Smooth muscle cell of the coronary artery (primary cell): ENCODE results near the gene NLE1. TPM values are rescaled to one million over a fixed set of nuclear protein-coding genes. Genes with fewer than 3 reads are reported as not detected.

Experiments
- total RNA-seq: library from RNA; depleted of rRNA; stranded (reverse); fragments of >200 nt; gene quantifications from 2 replicates; pipeline ENCODE4 v1.2.3, GENCODE V29; 2014; ENCODE audit warnings: low replicate concordance

Gene NLE1
- total RNA-seq: 16.4 and 19.3 TPM in 2 replicates

DNA sequence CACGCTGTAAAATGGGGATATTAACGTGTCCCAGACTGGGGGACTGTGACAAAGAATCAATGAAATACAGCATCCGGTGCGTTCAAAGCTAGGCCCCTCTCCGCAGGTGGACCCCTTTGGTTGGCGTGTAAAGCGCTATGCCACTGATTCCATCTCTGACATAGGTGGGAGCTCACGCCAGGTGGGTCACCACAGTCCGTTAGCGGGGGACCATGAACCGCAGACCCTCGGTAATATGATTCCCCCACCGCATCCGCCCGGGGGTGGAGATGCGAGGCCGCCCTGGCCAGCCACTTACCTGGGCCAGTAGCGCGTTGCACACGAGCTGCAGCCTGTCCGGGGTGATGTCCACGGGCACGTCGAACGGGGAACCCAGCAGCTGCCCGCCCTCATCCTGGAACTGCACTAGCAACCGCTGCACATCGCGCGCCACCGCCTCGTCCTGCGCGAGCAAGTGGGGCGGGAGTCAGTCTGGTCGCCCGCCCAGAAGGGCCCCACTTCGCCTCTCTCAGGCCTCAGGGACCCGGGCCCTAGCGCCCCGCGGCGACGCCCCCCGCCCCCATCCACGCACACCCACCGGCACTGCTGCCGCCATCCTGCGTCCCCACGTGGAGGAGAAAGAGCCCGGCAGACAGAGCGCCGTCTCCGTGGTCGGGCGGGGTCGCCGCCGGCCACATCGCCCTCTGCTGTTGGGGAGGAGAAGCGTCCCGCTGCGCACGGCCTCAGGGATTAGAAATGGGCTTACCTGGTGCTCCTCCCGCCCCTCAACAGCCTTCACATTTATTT lies at the start of gene NLE1:
Gene NLE1, minus strand, starts transcription at position 623 of the 786 bp plus-strand sequence. Its CDS starts 28 bp downstream, at position 595.

DNA sequence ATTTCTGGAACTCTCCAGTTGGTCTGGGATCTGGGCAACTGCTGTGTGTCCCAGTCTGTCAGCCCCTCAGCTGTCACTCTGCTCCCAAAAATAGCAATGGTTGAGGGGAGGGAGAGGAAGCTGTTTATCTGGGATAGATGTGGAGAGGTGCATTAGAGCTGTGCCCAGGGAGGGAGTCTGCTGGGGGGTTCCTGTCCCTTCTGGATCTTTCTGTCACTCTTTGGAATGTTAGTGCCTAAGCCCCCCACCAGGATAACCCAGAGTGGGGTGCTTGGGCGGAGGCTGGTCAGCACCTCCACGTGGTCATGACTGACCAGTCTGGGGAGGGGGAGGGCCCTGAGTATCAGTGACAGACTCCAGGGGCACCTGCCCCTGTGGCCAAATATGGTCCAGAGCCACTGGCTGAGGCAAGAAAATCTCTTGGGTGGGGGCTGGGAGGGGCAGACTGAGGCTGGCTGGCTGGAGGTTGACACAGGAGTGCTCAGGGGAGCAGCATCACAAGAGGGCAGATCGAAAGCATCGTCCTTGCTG lies 5.3 kb upstream of the NLE1 start, which contains the start of gene UNC45B:
Gene UNC45B, plus strand, starts transcription at position 443 of the 531 bp plus-strand sequence. CDS start 447 bp downstream, outside the sequence.

DNA sequence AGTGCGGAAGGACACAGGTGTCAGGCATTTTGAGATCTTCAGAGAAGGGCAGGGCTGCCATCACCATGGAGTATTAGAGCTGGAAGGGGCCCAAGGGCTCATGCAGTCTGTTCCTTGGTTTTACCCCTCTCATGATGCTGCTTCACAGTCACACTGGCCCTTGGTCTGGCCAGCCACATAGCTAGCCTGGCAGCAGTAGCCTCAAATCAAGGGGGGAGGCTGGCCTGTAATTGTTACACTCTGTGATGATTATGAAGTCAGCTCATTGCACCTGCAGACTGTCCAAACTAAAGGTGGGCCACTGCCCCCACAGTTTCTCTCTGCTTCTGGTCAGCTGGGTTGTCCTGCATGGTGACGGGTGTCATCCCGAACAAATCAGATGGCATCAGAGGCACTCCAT lies 20.8 kb downstream of the NLE1 start, which contains the start of gene FNDC8:
Gene FNDC8, plus strand, starts transcription at position 301 of the 400 bp plus-strand sequence. Its CDS starts 79 bp downstream, at position 380.

DNA sequence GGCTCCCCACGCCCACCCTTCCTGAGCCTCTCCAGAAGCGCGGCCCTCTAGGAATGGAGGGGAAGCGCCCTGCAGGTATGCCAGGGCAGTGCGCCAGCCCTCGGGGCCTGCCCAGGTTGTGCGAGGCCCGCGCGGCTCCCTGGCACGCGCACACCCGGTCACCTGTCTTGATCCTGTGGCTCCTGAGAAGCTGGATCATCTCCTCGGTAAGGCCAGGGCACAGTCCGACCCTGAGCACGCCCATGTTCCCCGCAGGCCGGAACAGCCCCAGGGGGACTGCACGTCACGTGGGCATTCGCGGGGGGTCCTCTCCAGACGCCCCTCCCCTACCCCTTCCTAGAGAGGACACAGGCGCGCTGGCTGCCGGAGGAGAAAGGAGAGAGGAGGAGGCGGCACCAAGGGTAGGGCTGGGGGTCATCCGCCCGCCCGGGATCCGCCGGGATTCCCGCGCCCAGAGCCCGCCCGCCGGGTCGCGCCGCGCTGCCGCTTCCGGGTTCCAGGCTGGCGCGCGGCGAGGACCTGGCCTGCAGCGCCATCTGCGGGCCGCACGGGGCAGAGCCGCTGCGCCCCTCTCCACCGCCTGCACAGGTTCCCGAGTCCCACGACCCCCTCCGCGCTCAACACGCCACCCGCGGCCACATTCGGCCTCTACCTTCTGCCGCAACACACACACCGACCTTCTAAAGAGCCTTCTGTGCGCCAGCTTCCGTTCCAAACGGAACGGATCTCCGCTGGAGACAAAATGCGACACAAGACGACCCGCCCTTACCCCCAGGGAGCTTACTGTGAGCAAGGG lies 22.5 kb downstream of the NLE1 start, which contains the start of gene RAD51D:
Gene RAD51D, minus strand, starts transcription at position 491 of the 796 bp plus-strand sequence. Its CDS starts 247 bp downstream, at position 244.

Other genes with a start within 250 kb of the NLE1 start
- 0.23 and 1.1 TPM in 2 replicates for gene CCT6B, start 180.8 kb downstream of the NLE1 start, total RNA-seq
- 13.4 and 18.3 TPM in 2 replicates for gene ZNF830, start 180.8 kb downstream of the NLE1 start, total RNA-seq
- 41.2 and 43.3 TPM in 2 replicates for gene LIG3, start 161.8 kb downstream of the NLE1 start, total RNA-seq
- 9.8 and 12.6 TPM in 2 replicates for gene RFFL, start 78.6 kb downstream of the NLE1 start, total RNA-seq
- 3.5 and 8.4 TPM in 2 replicates for gene RAD51D, start 22.4 kb downstream of the NLE1 start, total RNA-seq
- not detected in 2 replicates for gene FNDC8, start 20.7 kb downstream of the NLE1 start, total RNA-seq
- gene UNC45B, start 5.5 kb upstream of the NLE1 start, total RNA-seq: not detected in 2 replicates
- not detected in 2 replicates for gene SLC35G3, start 52.1 kb upstream of the NLE1 start, total RNA-seq
- 56.1 and 77.1 TPM in 2 replicates for gene SLFN5, start 100.8 kb upstream of the NLE1 start, total RNA-seq
- gene SLFN11, start 231.3 kb upstream of the NLE1 start, total RNA-seq: 62.4 and 69.4 TPM in 2 replicates